ENCODE results near the gene SPCS2.

GRCh38 chr11:74948898-74949752 lies at the start of gene SPCS2, which contains the start of gene XRRA1:
- no peak for TF ChIP-seq FOXM1 (IDR thresholded peaks at IDR 0.05; ENCODE audit: borderline replicate concordance)
- TF ChIP-seq ZNF384 (IDR thresholded peaks at IDR 0.05): no peak

Data from HEK293T (cell line).